ENCODE results near the gene LTBP2. TPM values are rescaled to one million over a fixed set of nuclear protein-coding genes. Genes with fewer than 3 reads are reported as not detected.

The LTBP2 gene
- total and polyA plus RNA-seq, 2 of the 8 experiments (the other 6 are each of a cell fraction or from before 2014, with no cell fraction given), result 0.48 to 0.89 TPM

GRCh38 chr14:74630881-74631690 lies 19.0 kb upstream of the LTBP2 start:
- no peak overlapping the region for H2BK120ac ChIP-seq (replicated peaks; ENCODE audit: low read depth, low read length)
- no peak overlapping the region for H3K23ac ChIP-seq (ENCODE audit: insufficient read length)
- H3K23me2 ChIP-seq (ENCODE audit: low read depth, low read length), result no peaks in the 10 kb centered on the region
- H3K56ac ChIP-seq (replicated peaks; ENCODE audit: insufficient read length, low read depth, low read length), result no peak overlapping the region
- H3K4me2 ChIP-seq (ENCODE audit: insufficient read depth in 1 of 2, low read depth in 2 of 2, low read length in 2 of 2), result no peak overlapping the region
- H3K9ac ChIP-seq (replicated peaks in 1 of 4; ENCODE audit: extremely low read depth in 1 of 4, low read depth in 3 of 4, low read length in 3 of 4), result no peak overlapping the region
- FAIRE-seq (no peak), DNase-seq (ENCODE audit: low read depth in 1 of 2, low spot score in 2 of 2) (no peak)
- no peak overlapping the region for H3K14ac ChIP-seq (ENCODE audit: insufficient read length)
- H2BK20ac ChIP-seq (ENCODE audit: low read length), result 0 out of 2 replicates have a peak overlapping the region, but pooled peaks have one; percentile 11
- no peak overlapping the region for H2AK5ac ChIP-seq (ENCODE audit: low read depth, low read length)
- WGBS, 2 experiments (ENCODE audit: extremely low coverage in 1 of 2, insufficient coverage in 1 of 2, insufficient read length in 1 of 2, insufficient replicate concordance in 2 of 2, low coverage in 1 of 2, low lambda C conversion rate in 2 of 2, missing lambda C conversion rate in 1 of 2), result 79% methylated on average over 14 of the region's 15 CpGs; no CpG with 5 or more reads in 1 of the 2 experiments
- peak overlapping the region; percentile 23; the same call in 1 of the 2 replicates for H2BK12ac ChIP-seq (ENCODE audit: low read depth, low read length)
- no peak overlapping the region for H3K4me3 ChIP-seq (ENCODE audit: extremely low read depth in 1 of 4, insufficient read depth in 2 of 4, low read depth in 3 of 4, low read length in 4 of 4)
- peaks cover 0 to 5% (median 2%) of the 10 kb centered on the region in 4 experiments; a peak in 5 of 7 replicates for H3K4me1 ChIP-seq (replicated peaks in 1 of 4; ENCODE audit: control insufficient read depth in 3 of 4, insufficient read depth in 4 of 4, low read length in 3 of 4)
- H3K36me3 ChIP-seq (ENCODE audit: control insufficient read depth in 2 of 4, insufficient read depth in 4 of 4, low read length in 3 of 4), result no peaks in the 10 kb centered on the region
- CTCF ChIA-PET (ENCODE audit: partially characterized antibody), result interaction anchor here (2.2 to 6.6 kb wide), 2 partner anchors 13 to 20 kb away, joined by 9 to 55 read pairs; partner anchors contain the start of gene LTBP2
- H4K91ac ChIP-seq (replicated peaks; ENCODE audit: insufficient read length, low read length), result no peak overlapping the region
- H4K20me1 ChIP-seq (replicated peaks in 1 of 2; ENCODE audit: control insufficient read depth in 1 of 2, insufficient read depth in 2 of 2, low read length in 2 of 2), result no peaks in the 10 kb centered on the region
- H4K8ac ChIP-seq (ENCODE audit: extremely low read depth, insufficient read depth, low read length), result peak overlapping the region; percentile 14; the same call in 1 of the 2 replicates
- H2BK5ac ChIP-seq (ENCODE audit: low read depth, low read length), result no peak overlapping the region
- H4K5ac ChIP-seq (ENCODE audit: insufficient read length, low read depth, low read length), result no peak overlapping the region
- POLR2A ChIA-PET (ENCODE audit: partially characterized antibody), result interaction anchor here (1.5 to 1.6 kb wide), 2 partner anchors 14 to 17 kb away, joined by 5 to 7 read pairs; no protein-coding TSS in a partner anchor
- no peaks in the 10 kb centered on the region for H3K9me3 ChIP-seq (ENCODE audit: insufficient read depth in 2 of 2, low read depth in 1 of 2, low read length in 1 of 2)
- no peaks in the 10 kb centered on the region for H3K27me3 ChIP-seq (replicated peaks in 1 of 4; ENCODE audit: control insufficient read depth in 3 of 4, extremely low read depth in 1 of 4, insufficient read depth in 3 of 4, low read length in 3 of 4)
- no peaks in the 10 kb centered on the region for H3K79me1 ChIP-seq (ENCODE audit: low read depth, low read length)
- H2BK15ac ChIP-seq (ENCODE audit: low read length), result no peak overlapping the region
- no peak overlapping the region for H3K27ac ChIP-seq (ENCODE audit: low read depth, low read length)
- H3K18ac ChIP-seq (ENCODE audit: extremely low read depth, low read length), result no peak overlapping the region
- no peak for TF ChIP-seq TEAD4 (IDR thresholded peaks at IDR 0.05; ENCODE audit: low read depth, low read length)
- no peaks in the 10 kb centered on the region for H3K79me2 ChIP-seq (ENCODE audit: control insufficient read depth in 1 of 2, insufficient read depth in 2 of 2, low read length in 2 of 2)
- H3K4ac ChIP-seq (replicated peaks; ENCODE audit: insufficient read length, low read depth, low read length), result no peak overlapping the region
- H2AFZ ChIP-seq (ENCODE audit: low read length), result no peak overlapping the region

Measured in H1 (cell line).